ENCODE data around the gene GLOD5. TPM values are rescaled to one million over a fixed set of nuclear protein-coding genes. Genes with fewer than 3 reads are reported as not detected.

GLOD5 gene
- total RNA-seq, 1 donor from 2014 or later, result not detected

DNA sequence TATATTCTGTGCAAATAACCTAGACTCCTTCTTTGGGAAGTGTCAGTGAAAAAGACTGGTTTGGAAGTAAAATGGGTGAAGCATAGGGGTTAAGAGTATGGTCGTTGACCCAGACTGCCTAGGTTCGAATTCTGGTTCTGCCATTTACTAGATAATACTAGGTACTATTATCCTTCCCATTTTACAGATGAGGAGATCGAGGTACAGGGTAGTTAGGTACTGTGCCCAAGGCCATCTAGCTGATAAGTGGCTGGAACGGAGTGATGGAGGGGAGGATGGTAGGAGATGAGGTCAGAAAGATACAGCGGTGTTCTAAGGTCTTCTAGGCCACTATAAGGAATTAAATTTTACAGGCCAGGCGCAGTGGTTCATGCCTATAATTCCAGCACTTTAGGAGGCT is 11.1 kb downstream of the GLOD5 start:
- Mint-ChIP-seq H3K36me3 (ENCODE audit: low read depth) (no peaks in the 10 kb centered on the region), H3K27me3 (ENCODE audit: low read depth) (peaks cover 8% of the 10 kb centered on the region), H3K27ac (ENCODE audit: unreplicated experiment) (no peak overlapping the region), H3K4me1 (no peaks in the 10 kb centered on the region), H3K4me3 (no peak overlapping the region), H3K9me3 (peaks cover 3% of the 10 kb centered on the region)
- DNase-seq (ENCODE audit: low read depth, low spot score), result no peak
- TF ChIP-seq, protein P1, sequence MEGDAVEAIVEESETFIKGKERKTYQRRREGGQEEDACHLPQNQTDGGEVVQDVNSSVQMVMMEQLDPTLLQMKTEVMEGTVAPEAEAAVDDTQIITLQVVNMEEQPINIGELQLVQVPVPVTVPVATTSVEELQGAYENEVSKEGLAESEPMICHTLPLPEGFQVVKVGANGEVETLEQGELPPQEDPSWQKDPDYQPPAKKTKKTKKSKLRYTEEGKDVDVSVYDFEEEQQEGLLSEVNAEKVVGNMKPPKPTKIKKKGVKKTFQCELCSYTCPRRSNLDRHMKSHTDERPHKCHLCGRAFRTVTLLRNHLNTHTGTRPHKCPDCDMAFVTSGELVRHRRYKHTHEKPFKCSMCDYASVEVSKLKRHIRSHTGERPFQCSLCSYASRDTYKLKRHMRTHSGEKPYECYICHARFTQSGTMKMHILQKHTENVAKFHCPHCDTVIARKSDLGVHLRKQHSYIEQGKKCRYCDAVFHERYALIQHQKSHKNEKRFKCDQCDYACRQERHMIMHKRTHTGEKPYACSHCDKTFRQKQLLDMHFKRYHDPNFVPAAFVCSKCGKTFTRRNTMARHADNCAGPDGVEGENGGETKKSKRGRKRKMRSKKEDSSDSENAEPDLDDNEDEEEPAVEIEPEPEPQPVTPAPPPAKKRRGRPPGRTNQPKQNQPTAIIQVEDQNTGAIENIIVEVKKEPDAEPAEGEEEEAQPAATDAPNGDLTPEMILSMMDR (conservative IDR thresholded peaks at IDR 0.05), result no peak

DNA sequence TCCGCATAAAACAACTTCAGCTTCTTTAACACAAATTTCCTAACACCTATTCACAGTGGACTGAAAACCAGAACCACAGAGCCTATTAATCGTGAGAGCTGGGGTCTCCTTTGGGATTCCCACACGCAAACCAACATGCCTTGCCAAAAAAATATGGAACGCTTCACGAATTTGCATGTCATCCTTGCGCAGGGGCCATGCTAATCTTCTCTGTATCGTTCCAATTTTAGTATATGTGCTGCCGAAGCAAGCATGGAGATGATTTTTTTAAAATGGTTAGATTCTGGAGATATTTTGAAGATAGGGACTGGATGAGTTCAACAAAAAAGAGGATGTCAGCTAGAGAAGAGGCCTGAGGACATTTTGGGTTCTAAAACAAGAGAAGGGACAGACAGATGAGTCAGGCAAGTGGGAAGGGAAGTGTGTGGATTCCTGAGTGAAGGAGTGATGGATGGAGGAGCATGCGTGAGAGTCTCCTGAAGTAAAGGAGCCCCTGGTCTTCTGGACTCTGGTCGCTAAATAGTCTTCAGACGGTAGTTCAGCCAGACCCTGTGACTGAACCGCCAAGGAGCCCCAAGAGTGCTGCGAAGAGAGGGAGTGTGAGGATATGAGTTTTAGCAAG is 15.4 kb downstream of the GLOD5 start:
- H3K36me3 Mint-ChIP-seq (ENCODE audit: low read depth), result no peaks in the 10 kb centered on the region
- peaks cover 3% of the 10 kb centered on the region for H3K9me3 Mint-ChIP-seq
- H3K27ac Mint-ChIP-seq (ENCODE audit: unreplicated experiment), result no peak overlapping the region
- no peak overlapping the region for H3K4me3 Mint-ChIP-seq
- TF ChIP-seq, protein P1 (conservative IDR thresholded peaks at IDR 0.05), result no peak
- H3K4me1 Mint-ChIP-seq, result no peaks in the 10 kb centered on the region
- peaks cover 18% of the 10 kb centered on the region for H3K27me3 Mint-ChIP-seq (ENCODE audit: low read depth)
- no peak for DNase-seq (ENCODE audit: low read depth, low spot score)

DNA sequence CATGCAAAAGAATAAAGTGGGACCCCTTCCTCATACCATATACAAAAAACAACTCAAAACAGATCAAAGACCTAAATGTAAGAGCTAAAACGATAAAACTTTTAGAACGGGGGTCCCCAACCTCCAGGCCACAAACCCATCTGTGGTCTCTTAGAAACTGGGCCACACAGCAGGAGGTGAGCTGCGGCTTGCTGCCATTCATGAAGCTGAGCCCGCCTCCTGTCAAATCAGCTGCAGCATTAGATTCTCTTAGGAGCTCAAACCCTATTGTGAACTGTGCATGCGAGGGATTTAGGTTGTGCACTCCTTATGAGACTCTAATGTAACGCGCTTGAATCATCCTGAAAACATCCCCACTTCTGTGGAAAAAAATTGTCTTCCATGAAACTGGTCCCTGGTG is 17.9 kb downstream of the GLOD5 start:
- Mint-ChIP-seq H3K36me3 (ENCODE audit: low read depth) (no peaks in the 10 kb centered on the region), H3K27ac (ENCODE audit: unreplicated experiment) (no peak overlapping the region), H3K27me3 (ENCODE audit: low read depth) (peaks cover 18% of the 10 kb centered on the region), H3K4me3 (no peak overlapping the region), H3K4me1 (no peaks in the 10 kb centered on the region), H3K9me3 (peaks cover 3% of the 10 kb centered on the region)
- TF ChIP-seq, protein P1 (conservative IDR thresholded peaks at IDR 0.05), result no peak
- DNase-seq (ENCODE audit: low read depth, low spot score), result no peak

DNA sequence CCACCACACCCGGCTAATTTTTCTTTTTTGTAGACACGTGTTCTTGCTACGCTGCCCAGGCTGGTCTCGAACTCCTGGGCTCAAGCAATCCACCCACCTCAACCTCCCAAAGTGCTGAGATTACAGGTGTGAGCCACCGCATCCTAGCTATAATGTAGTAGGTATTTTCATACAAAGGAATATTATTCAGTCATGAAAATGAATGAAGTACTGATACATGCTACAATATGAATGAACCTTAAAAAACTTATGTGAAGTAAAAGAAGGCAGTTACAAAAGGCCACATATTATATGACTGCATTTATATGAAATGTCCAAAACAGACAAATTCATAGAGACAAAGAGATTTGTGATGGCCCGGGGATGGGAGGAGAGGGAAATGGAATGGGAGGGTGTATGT is 20.2 kb downstream of the GLOD5 start:
- peaks cover 3% of the 10 kb centered on the region for H3K9me3 Mint-ChIP-seq
- H3K4me3 Mint-ChIP-seq, result no peak overlapping the region
- peaks cover 21% of the 10 kb centered on the region for H3K27me3 Mint-ChIP-seq (ENCODE audit: low read depth)
- no peak for DNase-seq (ENCODE audit: low read depth, low spot score)
- H3K4me1 Mint-ChIP-seq, result no peaks in the 10 kb centered on the region
- no peak overlapping the region for H3K27ac Mint-ChIP-seq (ENCODE audit: unreplicated experiment)
- TF ChIP-seq, protein P1 (conservative IDR thresholded peaks at IDR 0.05), result no peak
- H3K36me3 Mint-ChIP-seq (ENCODE audit: low read depth), result no peaks in the 10 kb centered on the region

DNA sequence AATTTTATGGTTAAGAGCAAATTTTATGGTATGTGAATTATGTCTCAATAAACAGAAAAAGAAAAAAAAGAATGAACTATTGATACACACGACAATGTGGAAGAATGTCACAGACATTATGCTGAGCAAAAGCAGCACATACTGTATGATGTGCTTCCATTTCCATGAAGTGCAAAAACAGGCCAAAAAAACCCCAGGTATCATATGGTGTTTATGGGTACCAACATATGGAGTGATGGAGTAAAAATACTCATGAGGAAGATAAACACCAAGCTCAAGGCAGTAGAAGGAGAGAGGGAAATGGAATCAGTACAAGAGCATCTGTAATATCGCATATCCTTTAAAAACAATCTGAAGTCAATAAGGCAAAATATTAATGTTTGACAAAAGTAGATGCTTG is 20.7 kb downstream of the GLOD5 start:
- no peak overlapping the region for H3K27ac Mint-ChIP-seq (ENCODE audit: unreplicated experiment)
- DNase-seq (ENCODE audit: low read depth, low spot score), result no peak
- TF ChIP-seq, protein P1 (conservative IDR thresholded peaks at IDR 0.05), result no peak
- no peaks in the 10 kb centered on the region for H3K4me1 Mint-ChIP-seq
- H3K9me3 Mint-ChIP-seq, result no peaks in the 10 kb centered on the region
- H3K4me3 Mint-ChIP-seq, result no peak overlapping the region
- H3K36me3 Mint-ChIP-seq (ENCODE audit: low read depth), result no peaks in the 10 kb centered on the region
- peaks cover 21% of the 10 kb centered on the region for H3K27me3 Mint-ChIP-seq (ENCODE audit: low read depth)

Measured in neural crest cell (in vitro differentiated cells).